ENCODE measurements around the gene PCDHA9. TPM values are rescaled to one million over a fixed set of nuclear protein-coding genes. Genes with fewer than 3 reads are reported as not detected.
A peak's percentile ranks its signal among the peaks of the same experiment; 100 is the strongest.
"Not testable (repeated sequence)": the region's sequence is repeated elsewhere in the genome, so short reads cannot be mapped to it uniquely, and the experiment has no call there.

PCDHA9 gene
- total RNA-seq, 2 experiments from 2014 or later: not detected

GRCh38 chr5:140840978-140841962 is 6.9 kb upstream of the PCDHA9 start, which contains the start of gene PCDHA8:
PCDHA8 (plus strand) TSS chr5:140841187; CDS start chr5:140841322, 135 bp downstream.
- ChIA-PET POLR2A (no interaction called here), CTCF (interaction anchor here (0.6 kb wide), 1 partner anchor 715 kb away, joined by 3 read pairs; no protein-coding TSS in a partner anchor)
- Histone ChIP-seq H3K4me3 (ENCODE audit: low read length) (no peak within 1 kb of the TSS), H3K27me3 (ENCODE audit: control insufficient read depth in 1 of 2, insufficient read depth in 2 of 2, low read length in 2 of 2) (peaks cover 12 to 18% of the 10 kb centered on the region in 2 experiments), H3K9me3 (ENCODE audit: control insufficient read depth in 1 of 2, insufficient read depth in 1 of 2, low read length in 2 of 2) (peaks cover 14 to 31% of the 10 kb centered on the region in 2 experiments), H3K36me3 (ENCODE audit: insufficient read depth, low read length) (no peaks in the 10 kb centered on the region), H3K4me1 (ENCODE audit: insufficient read depth, low read length) (no peaks in the 10 kb centered on the region), H3K27ac (ENCODE audit: low read depth in 1 of 2, low read length in 2 of 2) (no peak within 1 kb of the TSS)
- Mint-ChIP-seq H3K4me3 (no peak within 1 kb of the TSS), H3K4me1 (ENCODE audit: low read depth) (no peaks in the 10 kb centered on the region), H3K27ac (no peak within 1 kb of the TSS), H3K9me3 (peaks cover 13% of the 10 kb centered on the region), H3K36me3 (ENCODE audit: low read depth) (peaks cover 5% of the 10 kb centered on the region), H3K27me3 (peaks cover 31% of the 10 kb centered on the region)
- DNase-seq (peak in 1 of 14 experiments; percentile 5), ATAC-seq (ENCODE audit: poor library complexity) (no peak)
- TF ChIP-seq, protein P1, sequence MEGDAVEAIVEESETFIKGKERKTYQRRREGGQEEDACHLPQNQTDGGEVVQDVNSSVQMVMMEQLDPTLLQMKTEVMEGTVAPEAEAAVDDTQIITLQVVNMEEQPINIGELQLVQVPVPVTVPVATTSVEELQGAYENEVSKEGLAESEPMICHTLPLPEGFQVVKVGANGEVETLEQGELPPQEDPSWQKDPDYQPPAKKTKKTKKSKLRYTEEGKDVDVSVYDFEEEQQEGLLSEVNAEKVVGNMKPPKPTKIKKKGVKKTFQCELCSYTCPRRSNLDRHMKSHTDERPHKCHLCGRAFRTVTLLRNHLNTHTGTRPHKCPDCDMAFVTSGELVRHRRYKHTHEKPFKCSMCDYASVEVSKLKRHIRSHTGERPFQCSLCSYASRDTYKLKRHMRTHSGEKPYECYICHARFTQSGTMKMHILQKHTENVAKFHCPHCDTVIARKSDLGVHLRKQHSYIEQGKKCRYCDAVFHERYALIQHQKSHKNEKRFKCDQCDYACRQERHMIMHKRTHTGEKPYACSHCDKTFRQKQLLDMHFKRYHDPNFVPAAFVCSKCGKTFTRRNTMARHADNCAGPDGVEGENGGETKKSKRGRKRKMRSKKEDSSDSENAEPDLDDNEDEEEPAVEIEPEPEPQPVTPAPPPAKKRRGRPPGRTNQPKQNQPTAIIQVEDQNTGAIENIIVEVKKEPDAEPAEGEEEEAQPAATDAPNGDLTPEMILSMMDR (IDR thresholded peaks at IDR 0.05): no peak
- intact Hi-C loops (cut with DNase I, micrococcal nuclease): no loop called here

- H3K9me3 Mint-ChIP-seq: peaks cover 18% of the 10 kb centered on the region
- Histone ChIP-seq H3K27me3 (ENCODE audit: control insufficient read depth in 1 of 2, insufficient read depth in 2 of 2, low read length in 2 of 2) (peaks cover 17 to 25% of the 10 kb centered on the region in 2 experiments), H3K4me1 (ENCODE audit: insufficient read depth, low read length) (no peaks in the 10 kb centered on the region), H3K36me3 (ENCODE audit: insufficient read depth, low read length) (no peaks in the 10 kb centered on the region), H3K9me3 (ENCODE audit: control insufficient read depth in 1 of 2, insufficient read depth in 1 of 2, low read length in 2 of 2) (peaks cover 12 to 26% of the 10 kb centered on the region in 2 experiments), H3K4me3 (ENCODE audit: low read length) (no peak overlapping the region), H3K27ac (ENCODE audit: low read depth in 1 of 2, low read length in 2 of 2) (no peak overlapping the region)
- peaks cover 5% of the 10 kb centered on the region for H3K36me3 Mint-ChIP-seq (ENCODE audit: low read depth)
- peaks cover 42% of the 10 kb centered on the region for H3K27me3 Mint-ChIP-seq
- ChIA-PET POLR2A (no interaction called here), CTCF (no interaction called here)
- ATAC-seq (ENCODE audit: poor library complexity) (no peak), DNase-seq (no peak)
- no peaks in the 10 kb centered on the region for H3K4me1 Mint-ChIP-seq (ENCODE audit: low read depth)
- H3K4me3 Mint-ChIP-seq: no peak overlapping the region
- TF ChIP-seq, protein P1 (IDR thresholded peaks at IDR 0.05): no peak
- intact Hi-C loops (cut with DNase I, micrococcal nuclease): no loop called here
- no peak overlapping the region for H3K27ac Mint-ChIP-seq
These were observed 5.1 kb upstream of the PCDHA9 start for GRCh38 chr5:140842798-140843733.

- H3K4me3 ChIP-seq (ENCODE audit: low read length); H3K27ac Mint-ChIP-seq; H3K4me1 ChIP-seq (ENCODE audit: insufficient read depth, low read length); ATAC-seq (ENCODE audit: poor library complexity); H3K36me3 Mint-ChIP-seq (ENCODE audit: low read depth); H3K4me3 Mint-ChIP-seq; H3K4me1 Mint-ChIP-seq (ENCODE audit: low read depth); H3K36me3 ChIP-seq (ENCODE audit: insufficient read depth, low read length); intact Hi-C loops (cut with DNase I, micrococcal nuclease); POLR2A ChIA-PET; H3K9me3 Mint-ChIP-seq; H3K27ac ChIP-seq (ENCODE audit: low read depth in 1 of 2, low read length in 2 of 2); CTCF ChIA-PET; DNase-seq: not testable (repeated sequence)
- peaks cover 38% of the 10 kb centered on the region for H3K27me3 Mint-ChIP-seq
- Histone ChIP-seq H3K27me3 (ENCODE audit: control insufficient read depth in 1 of 2, insufficient read depth in 2 of 2, low read length in 2 of 2) (peaks cover 20 to 25% of the 10 kb centered on the region in 2 experiments), H3K9me3 (ENCODE audit: control insufficient read depth in 1 of 2, insufficient read depth in 1 of 2, low read length in 2 of 2) (peaks cover 9 to 28% of the 10 kb centered on the region in 2 experiments)
These were observed 1.9 kb downstream of the PCDHA9 start for GRCh38 chr5:140849831-140850634.
